D721Med (cell line): ENCODE data around the gene MSRB1.

Source experiments
- DNase-seq: peaks from one replicate; pipeline ENCODE4 v3.0.0; 2011; ENCODE audit warnings: low spot score; ENCODE audit not compliant: insufficient read length
- FAIRE-seq: peaks from 2 replicates; lab custom pipeline; 2011; peaks lifted over from hg19 to GRCh38; lab: Jason Lieb, UNC
- TF ChIP-seq, protein P1 (sequence below): IDR thresholded peaks from 2 replicates; pipeline ENCODE4 v1.5.1; 2012; ENCODE audit warnings: mild to moderate bottlenecking, control low read depth; ENCODE audit not compliant: insufficient read depth; ENCODE audit errors: missing control alignments

MSRB1 gene

DNA sequence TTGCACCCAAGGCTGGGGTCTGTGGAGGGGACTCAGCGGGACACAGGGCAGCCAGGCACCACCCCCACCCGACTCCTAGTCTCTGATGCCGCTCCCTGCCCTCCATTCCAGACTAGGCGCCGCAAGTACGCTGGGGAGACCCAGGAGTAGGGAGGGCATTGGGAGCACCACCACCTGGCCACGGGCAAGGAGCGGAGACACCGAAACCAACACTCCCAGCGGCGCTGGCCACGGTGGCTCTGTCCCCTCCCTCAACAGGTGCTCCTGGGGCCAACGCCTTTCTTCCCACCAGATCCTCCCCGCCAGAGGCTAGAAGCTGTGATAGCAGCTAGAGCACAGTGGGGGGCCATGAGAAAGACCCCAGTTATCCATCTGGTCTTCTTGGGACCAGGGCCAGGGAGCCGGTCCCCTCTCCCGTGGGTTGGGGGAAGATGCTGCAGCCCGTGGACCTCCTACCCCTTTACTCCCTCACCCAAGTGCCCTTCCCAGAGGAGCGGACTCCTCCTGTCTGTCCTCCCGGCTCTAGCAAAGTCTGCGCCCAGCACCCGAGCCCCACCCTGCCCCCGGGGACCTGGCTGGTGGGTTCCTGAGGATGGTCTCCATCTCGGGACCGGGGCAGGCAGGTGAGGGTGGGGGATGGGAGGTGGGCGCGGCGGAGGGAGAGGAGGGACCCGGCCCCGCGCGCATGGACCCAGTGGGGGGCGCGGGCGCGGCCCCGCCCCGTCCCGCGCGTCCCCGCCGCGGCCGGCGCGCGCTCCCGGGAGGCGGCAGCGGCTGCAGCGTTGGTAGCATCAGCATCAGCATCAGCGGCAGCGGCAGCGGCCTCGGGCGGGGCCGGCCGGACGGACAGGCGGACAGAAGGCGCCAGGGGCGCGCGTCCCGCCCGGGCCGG lies 46.5 kb upstream of the MSRB1 start, which contains the start of gene SYNGR3:
Gene SYNGR3, plus strand, starts transcription at position 762 of the 892 bp plus-strand sequence. CDS start 133 bp downstream, outside the sequence.
- DNase-seq (peak; percentile 61), FAIRE-seq (no peak)
- TF ChIP-seq, protein P1, sequence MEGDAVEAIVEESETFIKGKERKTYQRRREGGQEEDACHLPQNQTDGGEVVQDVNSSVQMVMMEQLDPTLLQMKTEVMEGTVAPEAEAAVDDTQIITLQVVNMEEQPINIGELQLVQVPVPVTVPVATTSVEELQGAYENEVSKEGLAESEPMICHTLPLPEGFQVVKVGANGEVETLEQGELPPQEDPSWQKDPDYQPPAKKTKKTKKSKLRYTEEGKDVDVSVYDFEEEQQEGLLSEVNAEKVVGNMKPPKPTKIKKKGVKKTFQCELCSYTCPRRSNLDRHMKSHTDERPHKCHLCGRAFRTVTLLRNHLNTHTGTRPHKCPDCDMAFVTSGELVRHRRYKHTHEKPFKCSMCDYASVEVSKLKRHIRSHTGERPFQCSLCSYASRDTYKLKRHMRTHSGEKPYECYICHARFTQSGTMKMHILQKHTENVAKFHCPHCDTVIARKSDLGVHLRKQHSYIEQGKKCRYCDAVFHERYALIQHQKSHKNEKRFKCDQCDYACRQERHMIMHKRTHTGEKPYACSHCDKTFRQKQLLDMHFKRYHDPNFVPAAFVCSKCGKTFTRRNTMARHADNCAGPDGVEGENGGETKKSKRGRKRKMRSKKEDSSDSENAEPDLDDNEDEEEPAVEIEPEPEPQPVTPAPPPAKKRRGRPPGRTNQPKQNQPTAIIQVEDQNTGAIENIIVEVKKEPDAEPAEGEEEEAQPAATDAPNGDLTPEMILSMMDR, result no peak

DNA sequence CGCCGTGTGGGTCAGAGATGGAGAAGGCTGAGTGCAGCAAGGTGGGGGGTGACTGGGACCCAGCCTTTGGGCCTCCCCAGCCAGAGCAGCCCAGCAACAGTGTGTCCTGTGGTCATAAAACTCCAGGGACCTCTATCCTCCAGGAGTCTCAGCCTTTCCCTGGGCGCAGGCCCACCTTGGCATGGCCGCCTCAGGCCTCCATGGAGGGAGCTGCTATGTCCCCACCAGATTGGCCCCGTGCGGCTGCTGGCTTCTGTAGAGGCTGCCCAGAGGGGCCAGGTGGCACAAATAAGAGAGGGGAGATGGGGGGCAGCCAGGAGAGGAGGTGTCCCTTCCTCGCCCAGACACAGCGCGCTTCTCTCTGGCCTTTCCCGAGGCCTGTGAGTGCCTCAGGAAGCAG lies 44.2 kb upstream of the MSRB1 start:
- TF ChIP-seq, protein P1, result no peak
- FAIRE-seq, result no peak
- no peak for DNase-seq

DNA sequence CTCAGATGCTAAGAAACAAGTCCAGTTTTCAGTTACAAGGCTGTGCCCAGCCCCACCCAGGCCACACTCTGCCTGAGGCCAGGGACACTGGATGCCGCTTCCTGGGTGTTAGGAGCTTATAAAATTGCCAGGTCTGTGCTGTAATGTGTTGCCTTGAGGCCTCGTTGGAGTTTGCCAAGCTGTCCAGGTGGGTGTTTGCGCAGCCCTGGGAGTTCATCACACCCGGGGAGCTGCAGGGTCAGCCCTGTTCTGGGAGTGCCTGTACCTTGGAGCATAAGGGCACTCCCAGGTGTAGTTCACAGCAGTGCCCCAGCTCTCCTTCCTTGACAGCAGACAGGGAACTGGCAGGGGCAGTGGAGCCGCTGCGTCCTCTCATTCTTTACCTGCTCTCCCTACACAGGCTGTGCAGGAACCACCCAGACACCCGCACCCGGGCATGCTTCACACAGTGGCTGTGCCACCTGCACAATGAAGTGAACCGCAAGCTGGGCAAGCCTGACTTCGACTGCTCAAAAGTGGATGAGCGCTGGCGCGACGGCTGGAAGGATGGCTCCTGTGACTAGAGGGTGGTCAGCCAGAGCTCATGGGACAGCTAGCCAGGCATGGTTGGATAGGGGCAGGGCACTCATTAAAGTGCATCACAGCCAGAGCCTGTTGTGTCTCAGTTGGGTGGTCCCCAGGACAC lies 42.6 kb upstream of the MSRB1 start:
- FAIRE-seq (no peak), DNase-seq (no peak)
- TF ChIP-seq, protein P1, result no peak

DNA sequence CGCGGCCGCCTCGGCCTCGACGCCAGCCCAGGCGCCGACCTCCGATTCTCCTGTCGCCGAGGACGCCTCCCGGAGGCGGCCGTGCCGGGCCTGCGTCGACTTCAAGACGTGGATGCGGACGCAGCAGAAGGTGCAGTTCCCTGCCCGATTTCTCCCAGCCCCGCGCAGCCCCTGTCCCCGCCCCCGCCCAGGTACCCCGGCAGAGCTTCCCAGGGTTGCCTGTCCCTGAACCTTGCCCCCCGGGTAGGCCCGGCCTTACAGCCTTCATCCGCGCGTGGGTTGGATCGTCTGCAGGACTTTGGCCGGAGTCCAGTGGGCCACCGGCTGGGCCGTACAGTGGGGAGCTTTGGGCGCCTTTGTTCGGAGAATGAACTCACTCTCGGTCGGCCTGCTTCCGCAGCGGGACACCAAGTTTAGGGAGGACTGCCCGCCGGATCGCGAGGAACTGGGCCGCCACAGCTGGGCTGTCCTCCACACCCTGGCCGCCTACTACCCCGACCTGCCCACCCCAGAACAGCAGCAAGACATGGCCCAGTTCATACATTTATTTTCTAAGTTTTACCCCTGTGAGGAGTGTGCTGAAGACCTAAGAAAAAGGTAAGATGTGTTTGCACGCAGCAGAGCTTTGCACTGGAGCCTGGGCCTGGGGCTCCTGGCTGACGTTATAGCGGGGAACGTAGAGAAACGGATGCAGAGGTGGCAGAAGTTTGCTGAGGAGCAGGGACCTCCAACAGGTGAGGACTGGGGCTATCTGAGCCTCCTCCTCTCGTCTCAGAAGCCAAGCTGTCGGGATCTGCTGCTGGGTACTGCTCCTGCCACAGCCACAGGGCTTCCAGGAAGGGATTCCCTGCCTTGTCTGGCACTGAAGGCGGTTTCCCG lies 41.6 kb upstream of the MSRB1 start:
- DNase-seq, result no peak
- TF ChIP-seq, protein P1, result no peak
- no peak for FAIRE-seq

DNA sequence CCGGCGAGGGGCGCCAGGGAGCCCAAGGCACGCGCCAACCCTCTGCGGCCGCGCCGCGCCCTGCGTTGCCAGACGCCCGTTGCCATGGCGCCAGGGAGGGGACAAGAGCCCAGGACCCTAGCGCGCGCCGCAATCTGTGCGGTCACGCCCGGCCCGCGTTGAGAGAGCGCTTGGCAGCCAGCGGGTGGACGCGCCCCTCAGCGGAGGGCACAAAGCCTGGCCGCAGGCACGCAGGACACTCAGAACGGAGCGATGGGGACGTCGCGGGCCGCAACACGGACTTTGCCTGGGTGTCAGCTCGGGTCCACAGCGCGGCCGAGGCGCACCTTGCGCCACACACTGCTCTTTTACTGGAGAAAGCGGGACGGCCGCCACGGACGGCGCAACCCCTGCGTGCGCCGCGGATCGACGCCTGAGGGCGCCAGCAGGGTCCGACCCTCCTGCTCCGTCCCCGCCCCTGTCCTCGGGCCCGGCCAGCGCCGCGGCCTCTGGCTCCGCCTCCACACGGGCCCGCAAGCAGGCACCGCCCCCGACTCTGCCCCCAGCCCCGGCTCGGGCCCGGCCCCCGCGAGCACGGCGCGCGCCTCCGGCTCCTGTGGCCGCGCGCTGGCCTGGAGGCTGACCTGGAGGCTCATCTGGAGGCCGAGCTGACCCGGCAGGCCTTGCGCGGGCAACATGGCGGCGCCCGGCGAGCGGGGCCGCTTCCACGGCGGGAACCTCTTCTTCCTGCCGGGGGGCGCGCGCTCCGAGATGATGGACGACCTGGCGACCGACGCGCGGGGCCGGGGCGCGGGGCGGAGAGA lies 40.7 kb upstream of the MSRB1 start, which contains the start of gene GFER:
Gene GFER, plus strand, starts transcription at position 650 of the 803 bp plus-strand sequence. Its CDS starts 26 bp downstream, at position 676.
- no peak for FAIRE-seq
- TF ChIP-seq, protein P1, result peak; percentile 36
- DNase-seq, result peak; percentile 99

DNA sequence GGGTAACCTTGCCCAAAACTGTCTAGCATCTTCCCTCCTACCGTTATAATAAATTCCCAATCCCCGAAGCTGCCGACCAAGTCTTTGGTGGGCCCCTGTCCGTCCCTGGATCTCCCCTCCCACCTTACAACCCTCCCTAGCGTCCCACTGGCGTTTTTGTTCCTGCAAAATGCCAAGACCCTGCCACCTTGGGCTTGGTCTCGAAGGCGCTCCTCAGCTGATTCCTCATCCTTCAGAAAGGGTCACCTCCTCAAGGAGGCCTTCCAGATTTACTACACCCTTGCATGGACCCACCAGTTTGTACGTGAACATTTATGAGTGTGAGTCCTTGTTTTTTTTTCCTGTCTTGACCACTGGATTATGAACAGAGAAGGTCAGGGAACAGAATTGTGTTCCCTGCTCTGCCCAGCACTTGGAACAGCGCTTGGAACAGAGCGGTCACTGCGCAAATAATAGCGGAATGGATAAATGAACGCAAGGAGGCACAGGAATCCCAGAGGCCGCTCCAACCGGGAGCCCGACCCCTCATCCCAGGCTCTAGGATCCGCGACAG lies 40.1 kb upstream of the MSRB1 start:
- no peak for FAIRE-seq
- TF ChIP-seq, protein P1, result no peak
- no peak for DNase-seq
